Measurements from ENCODE around the gene TMEM255B. TPM values are rescaled to one million over a fixed set of nuclear protein-coding genes. Genes with fewer than 3 reads are reported as not detected.

The TMEM255B gene
- total RNA-seq, 1 experiment from 2014 or later = 2.8 TPM

DNA sequence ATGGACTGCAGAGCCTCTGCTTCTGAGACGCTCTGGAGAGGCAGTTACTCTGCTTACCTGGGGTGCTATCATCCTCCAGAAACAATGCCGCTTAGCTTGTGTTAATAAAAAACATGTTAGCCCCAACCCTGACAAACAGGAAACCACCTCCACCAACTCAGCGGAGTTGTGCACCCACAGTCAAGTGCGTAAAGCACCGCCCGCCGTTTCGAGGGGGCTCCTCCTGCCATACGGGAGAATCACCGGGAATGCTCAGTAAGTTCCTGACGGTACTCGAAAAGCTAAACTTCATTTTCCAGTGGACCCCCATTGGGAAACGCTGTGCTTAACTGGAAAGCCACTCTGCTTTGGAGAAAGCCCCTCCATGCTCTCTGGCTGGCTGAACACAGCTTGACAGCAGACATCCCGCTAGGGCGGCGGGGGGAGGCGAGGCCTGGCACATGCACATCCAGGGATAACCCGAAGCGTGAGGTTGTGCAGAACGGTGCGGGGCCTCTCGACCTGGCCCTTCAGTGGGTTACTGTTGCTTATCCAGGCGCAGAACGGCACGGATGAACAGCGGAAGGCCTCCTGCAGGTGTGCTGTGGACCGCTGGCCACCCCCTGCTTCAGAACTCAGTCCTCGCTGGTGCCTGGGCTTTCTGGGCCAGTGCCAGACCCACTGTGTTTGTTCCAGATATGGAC, 87.8 kb downstream of the TMEM255B start:
- H3K79me2 ChIP-seq (ENCODE audit: insufficient read depth, low read length) = no peaks in the 10 kb centered on the region
- no peaks in the 10 kb centered on the region for H3K79me1 ChIP-seq (ENCODE audit: insufficient read depth, low read depth, low read length, poor library complexity, severe bottlenecking)
- H3K23ac ChIP-seq (ENCODE audit: insufficient read length, low read depth, low read length) = no peak overlapping the region
- H3K27me3 Mint-ChIP-seq (ENCODE audit: low read depth) = no peaks in the 10 kb centered on the region
- H4K8ac ChIP-seq (replicated peaks; ENCODE audit: insufficient read length, low read depth, low read length) = no peak overlapping the region
- DNase-seq = peak; percentile 18
- no peak overlapping the region for H2BK20ac ChIP-seq (ENCODE audit: low read depth, low read length, poor library complexity, severe bottlenecking)
- H2AK5ac ChIP-seq (ENCODE audit: insufficient read length, low read length) = no peak overlapping the region
- H2BK15ac ChIP-seq (ENCODE audit: low read depth, low read length) = no peak overlapping the region
- H4K20me1 ChIP-seq (ENCODE audit: control insufficient read depth, insufficient read depth, insufficient read length) = no peaks in the 10 kb centered on the region
- H4K91ac ChIP-seq (ENCODE audit: insufficient read length, low read depth, low read length) = no peak overlapping the region
- H4K5ac ChIP-seq (ENCODE audit: insufficient read length, low read depth, low read length) = no peak overlapping the region
- TF ChIP-seq, protein P1, sequence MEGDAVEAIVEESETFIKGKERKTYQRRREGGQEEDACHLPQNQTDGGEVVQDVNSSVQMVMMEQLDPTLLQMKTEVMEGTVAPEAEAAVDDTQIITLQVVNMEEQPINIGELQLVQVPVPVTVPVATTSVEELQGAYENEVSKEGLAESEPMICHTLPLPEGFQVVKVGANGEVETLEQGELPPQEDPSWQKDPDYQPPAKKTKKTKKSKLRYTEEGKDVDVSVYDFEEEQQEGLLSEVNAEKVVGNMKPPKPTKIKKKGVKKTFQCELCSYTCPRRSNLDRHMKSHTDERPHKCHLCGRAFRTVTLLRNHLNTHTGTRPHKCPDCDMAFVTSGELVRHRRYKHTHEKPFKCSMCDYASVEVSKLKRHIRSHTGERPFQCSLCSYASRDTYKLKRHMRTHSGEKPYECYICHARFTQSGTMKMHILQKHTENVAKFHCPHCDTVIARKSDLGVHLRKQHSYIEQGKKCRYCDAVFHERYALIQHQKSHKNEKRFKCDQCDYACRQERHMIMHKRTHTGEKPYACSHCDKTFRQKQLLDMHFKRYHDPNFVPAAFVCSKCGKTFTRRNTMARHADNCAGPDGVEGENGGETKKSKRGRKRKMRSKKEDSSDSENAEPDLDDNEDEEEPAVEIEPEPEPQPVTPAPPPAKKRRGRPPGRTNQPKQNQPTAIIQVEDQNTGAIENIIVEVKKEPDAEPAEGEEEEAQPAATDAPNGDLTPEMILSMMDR (conservative IDR thresholded peaks at IDR 0.05) = no peak
- peaks cover 3 to 11% of the 10 kb centered on the region in 2 experiments; a peak in 2 of 4 replicates for H3K4me1 Mint-ChIP-seq
- no peak overlapping the region for H2BK120ac ChIP-seq (ENCODE audit: low read depth, low read length, poor library complexity, severe bottlenecking)
- H3K9me3 ChIP-seq (ENCODE audit: control insufficient read depth, low read depth, low read length) = no peaks in the 10 kb centered on the region
- H3K36me3 Mint-ChIP-seq (ENCODE audit: insufficient read depth in 1 of 3, low read depth in 3 of 3) = peaks cover 0 to 18% (median 6%) of the 10 kb centered on the region in 3 experiments; a peak in 4 of 7 replicates
- H2AFZ ChIP-seq (ENCODE audit: low read length) = no peak overlapping the region
- H3K14ac ChIP-seq (ENCODE audit: insufficient read depth, low read length) = no peak overlapping the region
- no peak overlapping the region for H3K4ac ChIP-seq (ENCODE audit: low read depth, low read length)
- H3K27me3 ChIP-seq (ENCODE audit: insufficient read depth, low read length) = no peaks in the 10 kb centered on the region
- H3K4me1 ChIP-seq (ENCODE audit: insufficient read depth, low read length) = no peaks in the 10 kb centered on the region; the same call in 1 of the 2 replicates
- H2BK12ac ChIP-seq (ENCODE audit: insufficient read length, low read depth, low read length) = no peak overlapping the region
- H3K9me3 Mint-ChIP-seq = no peaks in the 10 kb centered on the region
- H3K27ac Mint-ChIP-seq = no peak overlapping the region; a peak in 1 of 7 replicates
- WGBS (ENCODE audit: extremely low coverage, insufficient read length, low lambda C conversion rate) = no CpG with 5 or more reads among the region's 28 CpGs
- H3K4me2 ChIP-seq (ENCODE audit: insufficient read depth, insufficient read length, low read length) = no peak overlapping the region
- H3K56ac ChIP-seq (ENCODE audit: insufficient read length, low read depth, low read length) = no peak overlapping the region
- no peak overlapping the region for H3K9ac ChIP-seq (ENCODE audit: extremely low read depth, insufficient read length, low read length)
- no peaks in the 10 kb centered on the region for H3K23me2 ChIP-seq (ENCODE audit: insufficient read length, low read depth, low read length, poor library complexity, severe bottlenecking)
- no peak overlapping the region for H2BK5ac ChIP-seq (ENCODE audit: insufficient read length, low read length)
- H3K18ac ChIP-seq (ENCODE audit: insufficient read length, low read depth, low read length) = no peak overlapping the region
- no peak overlapping the region for H3T11ph ChIP-seq (ENCODE audit: low read length)
- H3K4me3 Mint-ChIP-seq = no peak overlapping the region
- H3K27ac ChIP-seq (ENCODE audit: insufficient read length, low read depth, low read length) = no peak overlapping the region

All from H9 (cell line).